ENCODE measurements around the gene GTF2IRD1.

GRCh38 chr7:74474271-74474865 lies 20.7 kb downstream of the GTF2IRD1 start:
- no peak for TF ChIP-seq MXI1 (IDR thresholded peaks at IDR 0.05; ENCODE audit: borderline replicate concordance, low read depth, low read length)
- no peak for TF ChIP-seq CTCF (conservative IDR thresholded peaks at IDR 0.05; ENCODE audit: low read depth, low read length)
- TF ChIP-seq RAD21 (IDR thresholded peaks at IDR 0.05; ENCODE audit: low read length) = no peak
- TF ChIP-seq MAZ (IDR thresholded peaks at IDR 0.05; ENCODE audit: borderline replicate concordance, low read depth, low read length) = no peak
- no peak for TF ChIP-seq POLR2A (IDR thresholded peaks at IDR 0.05; ENCODE audit: low read depth, low read length)

Data from IMR-90 (cell line).